Measurements from ENCODE around the gene AMFR. TPM values are rescaled to one million over a fixed set of nuclear protein-coding genes. Genes with fewer than 3 reads are reported as not detected.

AMFR gene
- total RNA-seq, 1 experiment from 2014 or later, result 196 TPM

GRCh38 chr16:56348168-56349085 lies 76.9 kb downstream of the AMFR start:
- DNase-seq (ENCODE audit: low read depth), result no peak

- DNase-seq (ENCODE audit: low read depth), result no peak
Measured at GRCh38 chr16:56347670-56348069, 77.7 kb downstream of the AMFR start.

GRCh38 chr16:56347166-56347565 lies 78.2 kb downstream of the AMFR start:
- no peak for DNase-seq (ENCODE audit: low read depth)

- DNase-seq (ENCODE audit: low read depth), result no peak
Measured at GRCh38 chr16:56346131-56346890, 79.0 kb downstream of the AMFR start.

- no peak for DNase-seq (ENCODE audit: low read depth)
Measured at GRCh38 chr16:56345406-56346050, 79.8 kb downstream of the AMFR start.

- DNase-seq (ENCODE audit: low read depth), result no peak
Measured at GRCh38 chr16:56344518-56345405, 80.6 kb downstream of the AMFR start.

GRCh38 chr16:56343661-56344517 lies 81.5 kb downstream of the AMFR start:
- no peak for DNase-seq (ENCODE audit: low read depth)

- no peak for DNase-seq (ENCODE audit: low read depth)
Measured at GRCh38 chr16:56341656-56342399, 83.5 kb downstream of the AMFR start.

- no peak for DNase-seq (ENCODE audit: low read depth)
Measured at GRCh38 chr16:56340864-56341365, 84.4 kb downstream of the AMFR start.

GRCh38 chr16:56340416-56340815 lies 84.9 kb downstream of the AMFR start:
- no peak for DNase-seq (ENCODE audit: low read depth)

GRCh38 chr16:56339431-56340195 lies 85.7 kb downstream of the AMFR start:
- no peak for DNase-seq (ENCODE audit: low read depth)

GRCh38 chr16:56338566-56339318 lies 86.6 kb downstream of the AMFR start:
- DNase-seq (ENCODE audit: low read depth), result no peak

GRCh38 chr16:56337858-56338325 lies 87.5 kb downstream of the AMFR start:
- DNase-seq (ENCODE audit: low read depth), result no peak

GRCh38 chr16:56337131-56337857 lies 88.1 kb downstream of the AMFR start:
- DNase-seq (ENCODE audit: low read depth), result no peak

GRCh38 chr16:56336711-56337110 lies 88.6 kb downstream of the AMFR start:
- no peak for DNase-seq (ENCODE audit: low read depth)

- no peak for DNase-seq (ENCODE audit: low read depth)
Measured at GRCh38 chr16:56336071-56336688, 89.2 kb downstream of the AMFR start.

- no peak for DNase-seq (ENCODE audit: low read depth)
Measured at GRCh38 chr16:56334761-56335160, 90.6 kb downstream of the AMFR start.
